SJSA1 (cell line): ENCODE results near the gene MAP1S. TPM values are rescaled to one million over a fixed set of nuclear protein-coding genes. Genes with fewer than 3 reads are reported as not detected.
A peak's percentile ranks its signal among the peaks of the same experiment; 100 is the strongest.

Experiments used
- DNase-seq, 2 experiments: peaks; one replicate each; pipeline ENCODE4 v3.0.0-alpha.2; 2015 to 2020; ENCODE audit warnings: low spot score in 2 of 2, low read depth in 1 of 2
- H3K27ac ChIP-seq: fragments of 250-450 bp; sonication (Bioruptor Pico); 2 replicates; pipeline ENCODE4 v1.5.1; 2020; ENCODE audit warnings: mild to moderate bottlenecking, moderate library complexity
- H3K27me3 ChIP-seq: fragments of 250-450 bp; sonication (Bioruptor Pico); replicated peaks from 2 replicates; pipeline ENCODE4 v1.5.1; 2020; ENCODE audit warnings: mild to moderate bottlenecking, moderate library complexity
- H3K36me3 ChIP-seq: fragments of 250-450 bp; sonication (Bioruptor Pico); 2 replicates; pipeline ENCODE4 v1.5.1; 2020; ENCODE audit warnings: mild to moderate bottlenecking
- H3K4me1 ChIP-seq: fragments of 250-450 bp; sonication (Bioruptor Pico); replicated peaks from 2 replicates; pipeline ENCODE4 v1.6.1; 2021; ENCODE audit warnings: mild to moderate bottlenecking
- H3K4me3 ChIP-seq: fragments of 250-450 bp; sonication (Bioruptor Pico); 2 replicates; pipeline ENCODE4 v1.5.1; 2020; ENCODE audit warnings: mild to moderate bottlenecking
- H3K9me3 ChIP-seq: fragments of 250-450 bp; sonication (Bioruptor Pico); replicated peaks from 2 replicates; pipeline ENCODE4 v1.5.1; 2020; ENCODE audit warnings: mild to moderate bottlenecking
- total RNA-seq: library from RNA; depleted of rRNA; stranded (reverse); fragments of >200 nt; shearing (Covaris generic); gene quantifications from 2 replicates; pipeline ENCODE4 v1.2.3, GENCODE V29; 2014

MAP1S gene
- total RNA-seq, 1 experiment from 2014 or later = 8.1 TPM

- no peaks in the 10 kb centered on the region for H3K36me3 ChIP-seq
- H3K4me3 ChIP-seq = no peak overlapping the region
- H3K9me3 ChIP-seq = no peaks in the 10 kb centered on the region
- H3K4me1 ChIP-seq = no peaks in the 10 kb centered on the region
- H3K27ac ChIP-seq = no peak overlapping the region
- no peak for DNase-seq
- no peaks in the 10 kb centered on the region for H3K27me3 ChIP-seq
Observed at GRCh38 chr19:17752865-17753639, 33.8 kb downstream of the MAP1S start.

- no peaks in the 10 kb centered on the region for H3K9me3 ChIP-seq
Observed at GRCh38 chr19:17753976-17754375, 34.7 kb downstream of the MAP1S start.

GRCh38 chr19:17754634-17755442 is 35.6 kb downstream of the MAP1S start:
- H3K4me1 ChIP-seq = no peaks in the 10 kb centered on the region

More at GRCh38 chr19:17753976-17754375, 34.7 kb downstream of the MAP1S start:
- Histone ChIP-seq H3K4me3 (no peak overlapping the region), H3K27ac (no peak overlapping the region), H3K36me3 (no peaks in the 10 kb centered on the region), H3K4me1 (no peaks in the 10 kb centered on the region), H3K27me3 (no peaks in the 10 kb centered on the region)
- DNase-seq = no peak

GRCh38 chr19:17755443-17755890 is 36.2 kb downstream of the MAP1S start:
- Histone ChIP-seq H3K27me3 (no peaks in the 10 kb centered on the region), H3K4me1 (no peaks in the 10 kb centered on the region), H3K36me3 (no peaks in the 10 kb centered on the region), H3K9me3 (no peaks in the 10 kb centered on the region), H3K27ac (no peak overlapping the region), H3K4me3 (no peak overlapping the region)
- no peak for DNase-seq

More at GRCh38 chr19:17754634-17755442, 35.6 kb downstream of the MAP1S start:
- no peak for DNase-seq
- H3K27ac ChIP-seq = no peak overlapping the region
- H3K4me3 ChIP-seq = no peak overlapping the region
- no peaks in the 10 kb centered on the region for H3K27me3 ChIP-seq
- no peaks in the 10 kb centered on the region for H3K9me3 ChIP-seq
- H3K36me3 ChIP-seq = no peaks in the 10 kb centered on the region

GRCh38 chr19:17755977-17756670 is 36.8 kb downstream of the MAP1S start:
- Histone ChIP-seq H3K27ac (no peak overlapping the region), H3K9me3 (no peaks in the 10 kb centered on the region), H3K4me1 (no peaks in the 10 kb centered on the region), H3K27me3 (no peaks in the 10 kb centered on the region), H3K36me3 (no peaks in the 10 kb centered on the region), H3K4me3 (no peak overlapping the region)
- no peak for DNase-seq

GRCh38 chr19:17757125-17757524 is 37.8 kb downstream of the MAP1S start:
- Histone ChIP-seq H3K36me3 (no peaks in the 10 kb centered on the region), H3K27ac (no peak overlapping the region), H3K4me3 (no peak overlapping the region), H3K9me3 (no peaks in the 10 kb centered on the region), H3K4me1 (no peaks in the 10 kb centered on the region), H3K27me3 (no peaks in the 10 kb centered on the region)
- DNase-seq = no peak

GRCh38 chr19:17758515-17758914 is 39.2 kb downstream of the MAP1S start:
- no peak for DNase-seq
- H3K27ac ChIP-seq = no peak overlapping the region
- no peaks in the 10 kb centered on the region for H3K9me3 ChIP-seq
- no peaks in the 10 kb centered on the region for H3K36me3 ChIP-seq
- H3K4me1 ChIP-seq = no peaks in the 10 kb centered on the region
- H3K4me3 ChIP-seq = no peak overlapping the region
- no peaks in the 10 kb centered on the region for H3K27me3 ChIP-seq

- Histone ChIP-seq H3K27ac (no peak overlapping the region), H3K4me3 (no peak overlapping the region), H3K4me1 (no peaks in the 10 kb centered on the region; the same call in 1 of the 2 replicates), H3K27me3 (no peaks in the 10 kb centered on the region), H3K9me3 (no peaks in the 10 kb centered on the region), H3K36me3 (no peaks in the 10 kb centered on the region)
- no peak for DNase-seq
Observed at GRCh38 chr19:17761148-17761547, 41.9 kb downstream of the MAP1S start.

GRCh38 chr19:17762505-17763229 is 43.4 kb downstream of the MAP1S start:
- Histone ChIP-seq H3K4me1 (peaks cover 7% of the 10 kb centered on the region), H3K27me3 (no peaks in the 10 kb centered on the region), H3K36me3 (no peaks in the 10 kb centered on the region), H3K9me3 (no peaks in the 10 kb centered on the region), H3K4me3 (no peak overlapping the region), H3K27ac (no peak overlapping the region)
- peak; percentile 28 to 65 for DNase-seq

GRCh38 chr19:17764348-17764747 is 45.1 kb downstream of the MAP1S start:
- H3K27me3 ChIP-seq = no peaks in the 10 kb centered on the region
- no peak overlapping the region for H3K4me3 ChIP-seq
- no peak for DNase-seq
- no peak overlapping the region for H3K27ac ChIP-seq
- no peaks in the 10 kb centered on the region for H3K36me3 ChIP-seq
- peaks cover 7% of the 10 kb centered on the region for H3K4me1 ChIP-seq
- H3K9me3 ChIP-seq = no peaks in the 10 kb centered on the region

- no peaks in the 10 kb centered on the region for H3K36me3 ChIP-seq
- H3K9me3 ChIP-seq = no peaks in the 10 kb centered on the region
- H3K27ac ChIP-seq = no peak overlapping the region
- H3K4me3 ChIP-seq = no peak overlapping the region
- peaks cover 7% of the 10 kb centered on the region for H3K4me1 ChIP-seq
- H3K27me3 ChIP-seq = no peaks in the 10 kb centered on the region
- DNase-seq = no peak
Observed at GRCh38 chr19:17765069-17765618, 45.9 kb downstream of the MAP1S start.

- Histone ChIP-seq H3K27me3 (no peaks in the 10 kb centered on the region), H3K36me3 (no peaks in the 10 kb centered on the region), H3K4me1 (peaks cover 7% of the 10 kb centered on the region), H3K27ac (no peak overlapping the region), H3K4me3 (no peak overlapping the region), H3K9me3 (no peaks in the 10 kb centered on the region)
- peak; percentile 51 to 87 for DNase-seq
Observed at GRCh38 chr19:17766543-17767131, 47.4 kb downstream of the MAP1S start.

- H3K27ac ChIP-seq = no peak overlapping the region
Observed at GRCh38 chr19:17767559-17767958, 48.3 kb downstream of the MAP1S start.

More at GRCh38 chr19:17767559-17767958, 48.3 kb downstream of the MAP1S start:
- H3K36me3 ChIP-seq = no peaks in the 10 kb centered on the region
- H3K9me3 ChIP-seq = no peaks in the 10 kb centered on the region
- H3K4me1 ChIP-seq = peaks cover 7% of the 10 kb centered on the region
- H3K27me3 ChIP-seq = no peaks in the 10 kb centered on the region
- no peak overlapping the region for H3K4me3 ChIP-seq
- no peak for DNase-seq
